Thyroid gland (tissue), 4 donors: ENCODE results near the gene FJX1. TPM values are rescaled to one million over a fixed set of nuclear protein-coding genes. Genes with fewer than 3 reads are reported as not detected.

Source experiments
- DNase-seq, 2 donors: peaks; one replicate each; pipeline ENCODE4 v3.0.0-alpha.2; 2019
- H3K27ac ChIP-seq, 3 donors: fragments of 200-600 bp; sonication (generic); 1 replicate in 2 of 3; 2 replicates in 1 of 3; pipeline ENCODE4 v1.5.1; 2016 to 2019; ENCODE audit warnings: mild to moderate bottlenecking in 1 of 3, moderate library complexity in 1 of 3
- H3K27me3 ChIP-seq: fragments of 200-600 bp; sonication (generic); one replicate; pipeline ENCODE4 v1.5.1; 2019
- H3K36me3 ChIP-seq, 2 donors: fragments of 200-600 bp; sonication (generic); one replicate each; pipeline ENCODE4 v1.5.1; 2016 to 2019
- H3K4me1 ChIP-seq, 2 donors: fragments of 200-600 bp; sonication (generic); one replicate each; pipeline ENCODE4 v1.5.1; 2017 to 2019
- H3K4me3 ChIP-seq, 3 donors: fragments of 200-600 bp; sonication (generic); replicated peaks in 1 of 3; 1 replicate in 2 of 3; 2 replicates in 1 of 3; pipeline ENCODE4 v1.5.1; 2016; ENCODE audit warnings: mild to moderate bottlenecking in 1 of 3
- H3K9me3 ChIP-seq: fragments of 200-600 bp; sonication (generic); one replicate; pipeline ENCODE4 v1.5.1; 2017
- POLR2A ChIP-seq, 2 donors: fragments of 450-650 bp; IDR thresholded peaks; one replicate each; pipeline ENCODE4 v1.6.1; 2017; ENCODE audit warnings: antibody characterized with exemption in 2 of 2, mild to moderate bottlenecking in 2 of 2, moderate library complexity in 1 of 2
- WGBS, 2 donors: methylation state at CpG; one replicate each; pipeline ENCODE4 v1.1.5; 2017; 5-methylcytosine and 5-hydroxymethylcytosine counted together
- intact Hi-C: fragments of 100-400 bp; cut with DNase I; formaldehyde crosslinking; loops from one replicate; pipeline ENCODE4 v1.15.1; 2023
- total RNA-seq, 4 donors: library from RNA; depleted of rRNA; stranded (reverse); fragments of >200 nt; gene quantifications; one replicate each; pipeline ENCODE4 v1.2.3, GENCODE V29; 2016
- TF ChIP-seq, protein P1 (sequence below), 6 experiments: fragments of 200-600 bp in 3 of 6; fragments of 450-650 bp in 3 of 6; sonication (generic) in 3 of 6; IDR thresholded peaks; one replicate each; pipeline ENCODE4 v1.5.1; 2016 to 2019; ENCODE audit warnings: antibody characterized with exemption in 6 of 6, mild to moderate bottlenecking in 2 of 6, inconsistent platforms in 1 of 6, moderate library complexity in 1 of 6

The FJX1 gene
- total RNA-seq, 4 donors from 2014 or later, result 1.5 to 5.9 (median 2.9) TPM

DNA sequence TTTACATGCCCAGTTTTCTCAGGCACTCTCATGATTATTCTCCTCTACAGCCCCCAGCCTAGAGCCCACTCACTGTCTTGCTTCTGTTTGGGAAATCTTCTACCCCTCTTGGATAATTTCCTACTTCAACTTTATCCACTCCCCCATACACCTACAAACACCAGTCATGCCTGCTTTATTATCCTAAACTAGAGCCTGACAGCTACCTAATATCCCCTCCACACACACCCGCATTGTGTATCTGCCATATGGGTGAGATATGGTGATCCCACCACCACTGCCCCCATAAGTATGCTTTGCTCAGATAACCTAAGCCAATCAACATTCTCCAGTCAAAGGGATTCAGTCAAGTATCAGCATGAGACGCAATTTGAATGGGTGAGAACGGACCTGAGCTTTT, 15.3 kb upstream of the FJX1 start:
- 92 to 96% methylated on average over 3 of the region's 3 CpGs for WGBS, 2 donors
- no peak for DNase-seq
- no peaks in the 10 kb centered on the region for H3K4me1 ChIP-seq
- H3K4me3 ChIP-seq, result no peak overlapping the region
- H3K36me3 ChIP-seq, result no peaks in the 10 kb centered on the region
- intact Hi-C loops, result no loop called here
- H3K27me3 ChIP-seq, result no peaks in the 10 kb centered on the region
- no peak overlapping the region for H3K27ac ChIP-seq
- TF ChIP-seq, protein P1, sequence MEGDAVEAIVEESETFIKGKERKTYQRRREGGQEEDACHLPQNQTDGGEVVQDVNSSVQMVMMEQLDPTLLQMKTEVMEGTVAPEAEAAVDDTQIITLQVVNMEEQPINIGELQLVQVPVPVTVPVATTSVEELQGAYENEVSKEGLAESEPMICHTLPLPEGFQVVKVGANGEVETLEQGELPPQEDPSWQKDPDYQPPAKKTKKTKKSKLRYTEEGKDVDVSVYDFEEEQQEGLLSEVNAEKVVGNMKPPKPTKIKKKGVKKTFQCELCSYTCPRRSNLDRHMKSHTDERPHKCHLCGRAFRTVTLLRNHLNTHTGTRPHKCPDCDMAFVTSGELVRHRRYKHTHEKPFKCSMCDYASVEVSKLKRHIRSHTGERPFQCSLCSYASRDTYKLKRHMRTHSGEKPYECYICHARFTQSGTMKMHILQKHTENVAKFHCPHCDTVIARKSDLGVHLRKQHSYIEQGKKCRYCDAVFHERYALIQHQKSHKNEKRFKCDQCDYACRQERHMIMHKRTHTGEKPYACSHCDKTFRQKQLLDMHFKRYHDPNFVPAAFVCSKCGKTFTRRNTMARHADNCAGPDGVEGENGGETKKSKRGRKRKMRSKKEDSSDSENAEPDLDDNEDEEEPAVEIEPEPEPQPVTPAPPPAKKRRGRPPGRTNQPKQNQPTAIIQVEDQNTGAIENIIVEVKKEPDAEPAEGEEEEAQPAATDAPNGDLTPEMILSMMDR (IDR thresholded peaks at IDR 0.05), result no peak
- no peak for TF ChIP-seq POLR2A (IDR thresholded peaks at IDR 0.05)
- no peaks in the 10 kb centered on the region for H3K9me3 ChIP-seq

DNA sequence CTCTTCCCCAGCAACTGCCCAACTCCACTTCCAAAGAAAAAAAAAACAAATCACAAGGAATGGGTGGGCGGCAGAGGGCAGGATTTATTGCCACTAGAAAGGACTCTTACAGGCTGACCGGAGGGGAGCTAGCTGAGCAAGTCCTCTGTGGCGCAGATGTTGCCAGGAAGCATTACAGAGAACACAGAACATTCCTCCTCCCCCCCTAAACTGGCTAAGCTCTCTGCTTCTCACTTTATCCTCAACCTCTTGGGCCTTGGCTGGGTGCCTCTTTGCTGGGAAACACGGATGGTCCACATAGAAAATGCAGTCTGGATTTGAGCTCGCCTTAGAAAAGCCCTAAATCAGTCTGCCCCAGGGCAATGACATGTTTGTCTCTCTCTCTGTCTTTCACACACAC, 12.6 kb upstream of the FJX1 start:
- TF ChIP-seq, protein P1 (IDR thresholded peaks at IDR 0.05), result no peak
- TF ChIP-seq POLR2A (IDR thresholded peaks at IDR 0.05), result no peak
- H3K27ac ChIP-seq, result no peak overlapping the region
- no peak overlapping the region for H3K4me3 ChIP-seq
- H3K36me3 ChIP-seq, result no peaks in the 10 kb centered on the region
- H3K4me1 ChIP-seq, result no peaks in the 10 kb centered on the region
- H3K9me3 ChIP-seq, result no peaks in the 10 kb centered on the region
- WGBS, 2 donors, result 34 to 44% methylated on average over 5 of the region's 5 CpGs
- no peaks in the 10 kb centered on the region for H3K27me3 ChIP-seq
- peak in 1 of 2 donors; percentile 2 for DNase-seq
- intact Hi-C loops, result no loop called here

DNA sequence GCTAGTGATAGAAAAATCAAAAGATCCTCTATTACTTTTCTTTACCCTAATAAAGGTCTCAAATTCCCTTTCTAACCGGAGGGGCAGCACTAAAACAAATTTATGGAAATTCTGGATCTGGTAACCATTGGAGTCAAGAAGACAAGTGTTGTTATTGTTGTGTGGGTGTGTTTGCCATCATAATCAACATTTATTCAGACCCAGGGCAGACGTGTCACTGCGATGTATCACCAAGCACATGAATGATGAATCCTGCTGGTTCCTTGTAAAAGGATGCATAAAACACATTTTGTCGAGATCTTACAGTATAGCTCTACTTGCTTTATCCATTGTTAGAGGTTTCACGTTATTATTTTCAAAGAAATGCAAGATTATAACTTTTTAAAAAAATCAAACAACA, 12.1 kb upstream of the FJX1 start:
- Histone ChIP-seq H3K9me3 (no peaks in the 10 kb centered on the region), H3K4me1 (no peaks in the 10 kb centered on the region), H3K27me3 (no peaks in the 10 kb centered on the region), H3K36me3 (no peaks in the 10 kb centered on the region), H3K4me3 (no peak overlapping the region), H3K27ac (no peak overlapping the region)
- WGBS, 2 donors, result 83 to 86% methylated on average over 5 of the region's 5 CpGs
- TF ChIP-seq POLR2A (IDR thresholded peaks at IDR 0.05), result no peak
- TF ChIP-seq, protein P1 (IDR thresholded peaks at IDR 0.05), result no peak
- intact Hi-C loops, result no loop called here
- no peak for DNase-seq

DNA sequence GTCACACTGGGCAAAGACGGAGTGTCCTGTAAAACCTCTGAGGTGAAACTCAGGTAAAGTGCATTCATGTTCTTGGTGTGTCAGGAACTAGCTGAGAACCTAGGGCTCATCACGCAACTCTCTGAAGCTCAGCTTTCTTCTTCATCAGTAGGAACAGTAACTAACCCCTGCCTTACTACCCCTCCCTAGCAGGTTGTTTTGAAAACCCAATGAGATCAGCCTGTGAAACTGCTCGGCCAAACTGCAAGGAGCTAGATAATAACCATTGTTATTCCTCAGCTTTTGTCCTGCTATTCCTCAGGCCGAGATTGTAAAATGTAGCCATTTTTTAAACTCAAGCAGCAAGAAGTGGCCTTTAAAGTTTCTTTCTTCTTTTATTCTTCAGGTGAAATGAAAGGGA, 9.8 kb upstream of the FJX1 start:
- Histone ChIP-seq H3K27ac (no peak overlapping the region), H3K27me3 (no peaks in the 10 kb centered on the region), H3K36me3 (no peaks in the 10 kb centered on the region), H3K4me1 (no peaks in the 10 kb centered on the region), H3K9me3 (no peaks in the 10 kb centered on the region), H3K4me3 (no peak overlapping the region)
- TF ChIP-seq, protein P1 (IDR thresholded peaks at IDR 0.05), result no peak
- TF ChIP-seq POLR2A (IDR thresholded peaks at IDR 0.05), result no peak
- 62 to 79% methylated on average over 4 of the region's 4 CpGs for WGBS, 2 donors
- intact Hi-C loops, result no loop called here
- no peak for DNase-seq

DNA sequence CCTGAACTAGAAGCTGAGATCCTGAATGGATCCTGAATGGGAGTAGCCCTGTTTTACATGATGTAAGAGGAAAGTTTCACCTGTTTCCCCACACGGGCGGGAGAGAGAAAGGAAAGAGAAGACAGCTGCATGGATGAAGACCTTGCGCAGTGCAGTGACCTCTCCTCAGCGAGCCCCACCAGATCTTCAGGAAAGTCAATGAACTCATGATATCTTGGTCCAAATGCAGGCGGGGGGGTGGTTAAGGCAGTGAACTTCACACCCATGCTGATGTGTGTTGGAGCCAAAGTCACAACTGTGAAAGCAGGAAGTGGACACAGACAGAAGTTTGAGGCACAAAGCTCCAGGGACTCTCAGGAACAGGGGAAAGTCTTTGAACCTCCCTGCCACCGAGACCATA, 8.6 kb upstream of the FJX1 start:
- Histone ChIP-seq H3K4me3 (no peak overlapping the region), H3K4me1 (no peaks in the 10 kb centered on the region), H3K9me3 (no peaks in the 10 kb centered on the region), H3K36me3 (no peaks in the 10 kb centered on the region), H3K27me3 (no peaks in the 10 kb centered on the region), H3K27ac (no peak overlapping the region)
- DNase-seq, result no peak
- no peak for TF ChIP-seq POLR2A (IDR thresholded peaks at IDR 0.05)
- 78% methylated on average over 6 of the region's 6 CpGs for WGBS, 2 donors
- intact Hi-C loops, result loop anchor here (10.0 kb wide), 1 partner anchor 215 kb away; no protein-coding TSS in a partner anchor

DNA sequence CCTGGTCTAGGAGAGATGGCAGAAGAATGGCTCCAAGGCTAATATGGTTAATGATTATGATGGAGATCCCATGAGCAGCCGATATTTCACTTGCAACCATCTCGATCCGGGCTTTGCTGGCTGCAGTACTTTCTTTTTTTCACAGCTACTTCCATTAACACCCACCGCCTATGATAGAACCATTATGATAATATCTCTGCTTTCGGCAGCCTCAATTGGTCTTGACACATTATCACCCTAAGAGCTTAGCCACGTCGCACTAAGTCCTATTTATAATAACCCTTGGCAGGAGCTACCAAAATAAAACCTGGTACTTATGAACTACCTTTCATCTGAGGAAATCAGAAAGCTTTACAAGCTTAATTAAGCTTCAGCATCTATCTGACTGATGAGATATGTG, 7.6 kb upstream of the FJX1 start:
- Histone ChIP-seq H3K4me1 (no peaks in the 10 kb centered on the region), H3K4me3 (no peak overlapping the region), H3K9me3 (no peaks in the 10 kb centered on the region), H3K27ac (no peak overlapping the region), H3K36me3 (no peaks in the 10 kb centered on the region), H3K27me3 (no peaks in the 10 kb centered on the region)
- no peak for DNase-seq
- intact Hi-C loops, result loop anchor here (10.0 kb wide), 1 partner anchor 214 kb away; no protein-coding TSS in a partner anchor
- WGBS, 2 donors, result 79 to 80% methylated on average over 7 of the region's 7 CpGs
- TF ChIP-seq, protein P1 (IDR thresholded peaks at IDR 0.05), result no peak
- TF ChIP-seq POLR2A (IDR thresholded peaks at IDR 0.05), result no peak
